ENCODE data around the gene TIMELESS.
"Not testable (repeated sequence)": the region's sequence is repeated elsewhere in the genome, so short reads cannot be mapped to it uniquely, and the experiment has no call there.

DNA sequence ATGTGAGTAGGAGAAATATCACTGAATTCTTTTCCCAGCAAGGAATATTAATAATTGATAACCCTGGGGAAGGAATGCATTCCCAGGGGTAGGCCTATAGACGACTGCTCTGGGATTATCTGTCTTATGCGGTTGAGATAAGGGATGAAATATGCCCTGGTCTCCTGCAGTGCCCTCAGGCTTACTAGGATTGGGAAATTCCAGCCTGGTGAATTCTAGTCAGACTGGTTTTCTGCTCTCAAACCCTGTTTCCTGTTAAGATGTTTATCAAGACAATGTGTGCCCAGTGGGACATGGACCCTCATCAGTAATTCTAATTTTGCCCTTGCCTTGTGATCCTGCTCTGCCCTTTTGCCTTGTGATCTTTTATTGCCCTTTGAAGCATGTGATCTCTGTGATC lies 6.0 kb downstream of the TIMELESS start:
- TF ChIP-seq, protein P1, sequence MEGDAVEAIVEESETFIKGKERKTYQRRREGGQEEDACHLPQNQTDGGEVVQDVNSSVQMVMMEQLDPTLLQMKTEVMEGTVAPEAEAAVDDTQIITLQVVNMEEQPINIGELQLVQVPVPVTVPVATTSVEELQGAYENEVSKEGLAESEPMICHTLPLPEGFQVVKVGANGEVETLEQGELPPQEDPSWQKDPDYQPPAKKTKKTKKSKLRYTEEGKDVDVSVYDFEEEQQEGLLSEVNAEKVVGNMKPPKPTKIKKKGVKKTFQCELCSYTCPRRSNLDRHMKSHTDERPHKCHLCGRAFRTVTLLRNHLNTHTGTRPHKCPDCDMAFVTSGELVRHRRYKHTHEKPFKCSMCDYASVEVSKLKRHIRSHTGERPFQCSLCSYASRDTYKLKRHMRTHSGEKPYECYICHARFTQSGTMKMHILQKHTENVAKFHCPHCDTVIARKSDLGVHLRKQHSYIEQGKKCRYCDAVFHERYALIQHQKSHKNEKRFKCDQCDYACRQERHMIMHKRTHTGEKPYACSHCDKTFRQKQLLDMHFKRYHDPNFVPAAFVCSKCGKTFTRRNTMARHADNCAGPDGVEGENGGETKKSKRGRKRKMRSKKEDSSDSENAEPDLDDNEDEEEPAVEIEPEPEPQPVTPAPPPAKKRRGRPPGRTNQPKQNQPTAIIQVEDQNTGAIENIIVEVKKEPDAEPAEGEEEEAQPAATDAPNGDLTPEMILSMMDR (IDR thresholded peaks at IDR 0.05) = not testable (repeated sequence)
- TF ChIP-seq POLR2A (IDR thresholded peaks at IDR 0.05) = not testable (repeated sequence)
